SU-DHL-6 (cell line): ENCODE data around the gene HABP4.

Source experiments
- EZH2phosphoT487 ChIP-seq: fragments of 200-600 bp; sonication (generic), shearing (Covaris generic); conservative IDR thresholded peaks from 2 replicates; pipeline ENCODE4 v1.6.1; 2018; ENCODE audit warnings: mild to moderate bottlenecking, antibody characterized with exemption, low read length, moderate library complexity, mixed read lengths
- TF ChIP-seq, protein P1 (sequence below): fragments of 200-600 bp; sonication (generic); IDR thresholded peaks from one replicate; pipeline ENCODE4 v1.5.1; 2017; ENCODE audit warnings: antibody characterized with exemption, mild to moderate bottlenecking, low read length, moderate library complexity; ENCODE audit not compliant: insufficient read depth, poor library complexity, severe bottlenecking

DNA sequence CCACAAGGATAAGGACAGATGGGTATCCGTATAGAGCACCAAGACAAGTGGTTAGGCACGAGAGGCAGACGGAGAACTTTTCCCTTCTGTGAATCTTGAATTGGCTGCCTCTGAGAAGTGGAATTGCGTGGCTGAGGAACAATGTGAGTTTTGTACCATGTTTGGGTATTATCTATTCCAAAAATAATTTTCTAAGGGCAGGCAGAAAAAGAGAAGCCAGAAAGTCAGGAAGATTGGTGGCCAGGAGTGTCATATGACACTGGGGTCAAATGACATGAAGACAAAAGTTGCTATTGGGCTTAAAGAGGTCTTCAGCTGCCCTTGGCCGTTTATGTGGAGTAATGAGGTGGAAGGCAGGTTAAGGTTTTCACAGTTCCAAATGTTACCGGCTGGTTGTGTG, 14.5 kb downstream of the HABP4 start:
- TF ChIP-seq, protein P1, sequence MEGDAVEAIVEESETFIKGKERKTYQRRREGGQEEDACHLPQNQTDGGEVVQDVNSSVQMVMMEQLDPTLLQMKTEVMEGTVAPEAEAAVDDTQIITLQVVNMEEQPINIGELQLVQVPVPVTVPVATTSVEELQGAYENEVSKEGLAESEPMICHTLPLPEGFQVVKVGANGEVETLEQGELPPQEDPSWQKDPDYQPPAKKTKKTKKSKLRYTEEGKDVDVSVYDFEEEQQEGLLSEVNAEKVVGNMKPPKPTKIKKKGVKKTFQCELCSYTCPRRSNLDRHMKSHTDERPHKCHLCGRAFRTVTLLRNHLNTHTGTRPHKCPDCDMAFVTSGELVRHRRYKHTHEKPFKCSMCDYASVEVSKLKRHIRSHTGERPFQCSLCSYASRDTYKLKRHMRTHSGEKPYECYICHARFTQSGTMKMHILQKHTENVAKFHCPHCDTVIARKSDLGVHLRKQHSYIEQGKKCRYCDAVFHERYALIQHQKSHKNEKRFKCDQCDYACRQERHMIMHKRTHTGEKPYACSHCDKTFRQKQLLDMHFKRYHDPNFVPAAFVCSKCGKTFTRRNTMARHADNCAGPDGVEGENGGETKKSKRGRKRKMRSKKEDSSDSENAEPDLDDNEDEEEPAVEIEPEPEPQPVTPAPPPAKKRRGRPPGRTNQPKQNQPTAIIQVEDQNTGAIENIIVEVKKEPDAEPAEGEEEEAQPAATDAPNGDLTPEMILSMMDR = no peak
- no peak for TF ChIP-seq EZH2phosphoT487
